Measurements from ENCODE around the gene ZNF444. TPM values are rescaled to one million over a fixed set of nuclear protein-coding genes. Genes with fewer than 3 reads are reported as not detected.

Gene ZNF444
- total and polyA plus RNA-seq, 9 of the 15 experiments (the other 6 are each of a cell fraction or from before 2014, with no cell fraction given): 0.39 to 40.0 (median 6.9) TPM

DNA sequence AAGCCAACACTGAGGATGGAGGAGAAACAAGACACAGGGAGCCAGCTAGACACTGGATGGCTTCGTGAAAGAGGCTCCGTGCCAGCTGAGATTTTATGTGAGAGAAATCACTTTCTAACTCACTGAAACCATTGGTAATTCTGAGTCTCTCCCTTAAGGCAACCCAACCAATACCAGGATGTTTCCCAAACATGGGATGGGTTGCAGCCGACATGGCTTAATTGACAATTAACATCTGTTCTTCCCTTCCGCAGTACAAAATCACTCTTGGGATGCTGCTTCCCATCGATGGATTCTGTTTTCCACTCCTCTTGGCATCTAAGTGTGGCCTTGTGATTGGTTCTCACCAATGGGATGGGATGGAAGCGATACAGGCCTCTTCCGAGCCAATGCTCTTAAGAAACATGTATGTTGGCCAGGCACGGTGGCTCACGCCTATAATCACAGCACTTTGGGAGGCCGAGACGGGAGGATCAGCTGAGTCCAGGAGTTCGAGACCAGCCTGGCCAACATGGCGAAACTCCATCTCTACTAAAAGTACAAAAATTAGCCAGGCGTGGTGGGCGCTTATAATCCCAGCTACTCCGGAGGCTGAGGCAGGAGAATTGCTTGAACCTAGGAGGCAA lies 17.7 kb upstream of the ZNF444 start (continued):
- no peak for TF ChIP-seq UBTF (IDR thresholded peaks at IDR 0.05; ENCODE audit: borderline replicate concordance in 1 of 2, low read depth in 2 of 2, low read length in 2 of 2)
- no peak for TF ChIP-seq HMG20A (CRISPR knock-in tag; conservative IDR thresholded peaks at IDR 0.05)
- no peak for TF ChIP-seq NUFIP1 (IDR thresholded peaks at IDR 0.05; ENCODE audit: partially characterized antibody)
- no peak for TF ChIP-seq MAX (CRISPR knock-in tag; IDR thresholded peaks at IDR 0.05)
- TF ChIP-seq, protein P1, sequence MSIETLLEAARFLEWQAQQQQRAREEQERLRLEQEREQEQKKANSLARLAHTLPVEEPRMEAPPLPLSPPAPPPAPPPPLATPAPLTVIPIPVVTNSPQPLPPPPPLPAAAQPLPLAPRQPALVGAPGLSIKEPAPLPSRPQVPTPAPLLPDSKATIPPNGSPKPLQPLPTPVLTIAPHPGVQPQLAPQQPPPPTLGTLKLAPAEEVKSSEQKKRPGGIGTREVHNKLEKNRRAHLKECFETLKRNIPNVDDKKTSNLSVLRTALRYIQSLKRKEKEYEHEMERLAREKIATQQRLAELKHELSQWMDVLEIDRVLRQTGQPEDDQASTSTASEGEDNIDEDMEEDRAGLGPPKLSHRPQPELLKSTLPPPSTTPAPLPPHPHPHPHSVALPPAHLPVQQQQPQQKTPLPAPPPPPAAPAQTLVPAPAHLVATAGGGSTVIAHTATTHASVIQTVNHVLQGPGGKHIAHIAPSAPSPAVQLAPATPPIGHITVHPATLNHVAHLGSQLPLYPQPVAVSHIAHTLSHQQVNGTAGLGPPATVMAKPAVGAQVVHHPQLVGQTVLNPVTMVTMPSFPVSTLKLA (conservative IDR thresholded peaks at IDR 0.05): no peak
- no peak for TF ChIP-seq NR0B1 (IDR thresholded peaks at IDR 0.05; ENCODE audit: partially characterized antibody)
- TF ChIP-seq NBN (IDR thresholded peaks at IDR 0.05; ENCODE audit: low read depth): no peak
- no peak for TF ChIP-seq SMC3 (conservative IDR thresholded peaks at IDR 0.05; ENCODE audit: insufficient read depth, low read depth, low read length)
- TF ChIP-seq SREBF2 (CRISPR knock-in tag; IDR thresholded peaks at IDR 0.05): no peak
- TF ChIP-seq LARP7 (IDR thresholded peaks at IDR 0.05): no peak
- no peak for TF ChIP-seq ZNF551 (CRISPR knock-in tag; IDR thresholded peaks at IDR 0.05)
- TF ChIP-seq, protein P2, sequence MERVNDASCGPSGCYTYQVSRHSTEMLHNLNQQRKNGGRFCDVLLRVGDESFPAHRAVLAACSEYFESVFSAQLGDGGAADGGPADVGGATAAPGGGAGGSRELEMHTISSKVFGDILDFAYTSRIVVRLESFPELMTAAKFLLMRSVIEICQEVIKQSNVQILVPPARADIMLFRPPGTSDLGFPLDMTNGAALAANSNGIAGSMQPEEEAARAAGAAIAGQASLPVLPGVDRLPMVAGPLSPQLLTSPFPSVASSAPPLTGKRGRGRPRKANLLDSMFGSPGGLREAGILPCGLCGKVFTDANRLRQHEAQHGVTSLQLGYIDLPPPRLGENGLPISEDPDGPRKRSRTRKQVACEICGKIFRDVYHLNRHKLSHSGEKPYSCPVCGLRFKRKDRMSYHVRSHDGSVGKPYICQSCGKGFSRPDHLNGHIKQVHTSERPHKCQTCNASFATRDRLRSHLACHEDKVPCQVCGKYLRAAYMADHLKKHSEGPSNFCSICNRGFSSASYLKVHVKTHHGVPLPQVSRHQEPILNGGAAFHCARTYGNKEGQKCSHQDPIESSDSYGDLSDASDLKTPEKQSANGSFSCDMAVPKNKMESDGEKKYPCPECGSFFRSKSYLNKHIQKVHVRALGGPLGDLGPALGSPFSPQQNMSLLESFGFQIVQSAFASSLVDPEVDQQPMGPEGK (CRISPR knock-in tag; IDR thresholded peaks at IDR 0.05; ENCODE audit: borderline replicate concordance): no peak
